ENCODE results near the gene TCEAL3.
"Not testable (repeated sequence)": the region's sequence is repeated elsewhere in the genome, so short reads cannot be mapped to it uniquely, and the experiment has no call there.

Gene TCEAL3

GRCh38 chrX:103607364-103608305 is at the start of gene TCEAL3:
TSS of gene TCEAL3 (plus strand) at chrX:103607963. CDS start at chrX:103609065, 1,102 bp downstream.
- no peak for FAIRE-seq

GRCh38 chrX:103560256-103560655 is 47.5 kb upstream of the TCEAL3 start:
- no peak for FAIRE-seq

GRCh38 chrX:103562801-103563200 is 45.0 kb upstream of the TCEAL3 start:
- no peak for FAIRE-seq

GRCh38 chrX:103565197-103565596 is 42.6 kb upstream of the TCEAL3 start:
- FAIRE-seq = no peak

- FAIRE-seq = no peak
These were observed 42.0 kb upstream of the TCEAL3 start for GRCh38 chrX:103565752-103566151.

- FAIRE-seq = no peak
These were observed 36.6 kb upstream of the TCEAL3 start for GRCh38 chrX:103571121-103571520.

GRCh38 chrX:103571726-103572125 is 36.0 kb upstream of the TCEAL3 start:
- FAIRE-seq = no peak

- no peak for FAIRE-seq
These were observed 34.6 kb upstream of the TCEAL3 start for GRCh38 chrX:103573202-103573601.

GRCh38 chrX:103584596-103584995 is 23.2 kb upstream of the TCEAL3 start:
- FAIRE-seq = no peak

GRCh38 chrX:103585411-103586313 is 22.1 kb upstream of the TCEAL3 start, which contains the start of gene TCEAL4:
TSS of gene TCEAL4 (plus strand) at chrX:103585515. CDS start at chrX:103586676, 1,161 bp downstream.
- FAIRE-seq = no peak

- no peak for FAIRE-seq
These were observed 21.5 kb upstream of the TCEAL3 start for GRCh38 chrX:103586314-103586646.

GRCh38 chrX:103586659-103587058 is 21.1 kb upstream of the TCEAL3 start:
- FAIRE-seq = no peak

- FAIRE-seq = not testable (repeated sequence)
These were observed 15.5 kb upstream of the TCEAL3 start for GRCh38 chrX:103592295-103592694.

GRCh38 chrX:103595202-103595601 is 12.6 kb upstream of the TCEAL3 start:
- FAIRE-seq = not testable (repeated sequence)

- FAIRE-seq = no peak
These were observed 672 bp downstream of the TCEAL3 start for GRCh38 chrX:103608306-103608963.

- FAIRE-seq = no peak
These were observed 2.5 kb downstream of the TCEAL3 start for GRCh38 chrX:103610282-103610681.

GRCh38 chrX:103613362-103613890 is 5.7 kb downstream of the TCEAL3 start:
- FAIRE-seq = no peak

GRCh38 chrX:103614999-103615398 is 7.2 kb downstream of the TCEAL3 start:
- no peak for FAIRE-seq

GRCh38 chrX:103615781-103616371 is 8.1 kb downstream of the TCEAL3 start:
- no peak for FAIRE-seq

- FAIRE-seq = no peak
These were observed 9.0 kb downstream of the TCEAL3 start for GRCh38 chrX:103616676-103617186.

GRCh38 chrX:103624111-103624510 is 16.3 kb downstream of the TCEAL3 start:
- FAIRE-seq = no peak

- no peak for FAIRE-seq
These were observed 19.1 kb downstream of the TCEAL3 start for GRCh38 chrX:103626855-103627254.

All from TTC549 (cell line).